HG03280 (cell line): Measurements from ENCODE around the gene SLC16A4.

Experiments used
- ATAC-seq: cut with Tn5 transposase; IDR thresholded peaks from one replicate; pipeline ENCODE4 v1.9.1; 2021; ENCODE audit warnings: mild to moderate bottlenecking, moderate library complexity; ENCODE audit not compliant: unreplicated experiment

The SLC16A4 gene

DNA sequence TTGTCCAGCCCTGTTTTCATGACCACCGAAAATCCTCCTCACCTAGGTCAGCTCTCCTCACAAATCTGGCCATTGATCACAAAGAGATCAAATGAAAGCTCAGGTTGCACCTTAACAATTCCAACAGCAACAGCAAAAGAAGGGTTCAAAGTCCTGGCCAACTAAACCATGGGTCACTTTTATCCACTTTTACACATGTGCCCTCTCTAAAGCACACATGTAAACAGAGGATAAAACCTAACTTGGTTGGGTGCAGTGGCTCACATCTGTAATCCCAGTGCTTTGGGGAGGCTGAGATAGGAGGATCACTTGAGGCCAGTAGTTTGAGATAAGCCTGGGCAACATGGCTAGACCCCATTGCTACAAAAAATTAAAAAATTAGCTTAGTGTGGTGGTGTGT lies 55.6 kb downstream of the SLC16A4 start:
- no peak for ATAC-seq

DNA sequence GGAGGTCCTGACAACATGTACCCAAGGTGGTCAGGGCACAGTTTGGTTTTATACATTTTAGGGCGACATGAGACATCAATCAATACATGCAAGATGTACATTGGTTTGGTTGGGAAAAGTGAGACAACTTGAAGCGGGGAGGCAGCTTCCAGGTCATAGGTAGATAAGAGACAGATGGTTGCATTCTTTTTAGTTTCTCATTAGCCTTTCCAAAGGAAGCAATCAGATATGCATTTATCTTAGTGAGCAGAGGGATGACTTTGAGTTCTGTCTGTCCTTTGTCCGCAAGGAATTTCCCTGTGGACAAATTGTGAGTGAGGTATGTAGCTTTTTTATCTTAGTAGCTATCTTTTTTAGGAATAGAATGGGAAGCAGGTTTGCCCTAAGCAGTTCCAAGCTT lies 62.1 kb downstream of the SLC16A4 start:
- ATAC-seq = no peak

- ATAC-seq = no peak
These were observed 62.6 kb downstream of the SLC16A4 start for GRCh38 chr1:110328274-110328673.

DNA sequence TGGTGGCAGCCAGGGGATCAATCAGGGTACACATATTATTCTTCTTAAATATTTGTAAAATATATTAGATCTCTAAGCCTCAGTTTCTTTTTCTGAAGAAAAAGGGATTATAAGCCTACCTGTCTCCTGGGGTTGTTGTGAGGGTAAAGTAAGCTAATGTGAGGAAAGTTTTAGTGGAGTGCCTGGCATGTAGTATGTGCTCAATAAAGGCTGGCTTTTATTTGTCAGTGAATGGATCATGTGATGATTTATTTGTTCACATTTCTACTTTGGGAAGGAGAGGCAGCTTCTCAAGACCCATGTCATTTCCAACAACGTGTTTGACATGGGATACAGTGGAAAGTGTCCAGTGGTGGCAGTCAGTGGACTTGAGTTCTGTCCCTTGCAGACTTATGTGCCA lies 64.0 kb downstream of the SLC16A4 start:
- ATAC-seq = no peak

GRCh38 chr1:110324667-110325066 lies 66.2 kb downstream of the SLC16A4 start:
- ATAC-seq = no peak

GRCh38 chr1:110321846-110322245 lies 69.0 kb downstream of the SLC16A4 start:
- no peak for ATAC-seq

DNA sequence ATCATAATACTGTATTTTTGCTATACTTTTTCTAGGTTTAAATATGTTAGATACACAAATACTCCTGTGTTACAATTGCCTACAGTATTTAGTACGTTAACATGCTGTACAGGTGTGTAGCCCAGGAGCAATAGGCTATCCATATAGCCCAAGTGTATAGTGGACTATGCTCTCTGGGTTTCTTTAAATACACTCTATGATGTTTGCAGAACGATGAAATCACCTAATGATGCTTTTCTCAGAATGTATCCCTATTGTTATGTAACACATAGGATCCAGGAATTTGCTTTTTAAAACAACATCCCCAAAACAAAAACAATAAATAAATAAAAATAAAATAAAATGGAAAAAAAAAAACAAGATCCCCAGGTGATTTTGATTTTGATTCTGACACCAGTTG lies 69.8 kb downstream of the SLC16A4 start:
- no peak for ATAC-seq

- ATAC-seq = no peak
These were observed 70.7 kb downstream of the SLC16A4 start for GRCh38 chr1:110320168-110320518.

- no peak for ATAC-seq
These were observed 71.3 kb downstream of the SLC16A4 start for GRCh38 chr1:110319332-110320167.

- no peak for ATAC-seq
These were observed 72.8 kb downstream of the SLC16A4 start for GRCh38 chr1:110318046-110318445.

GRCh38 chr1:110316735-110317134 lies 74.1 kb downstream of the SLC16A4 start:
- ATAC-seq = no peak
